GM12878 (cell line): ENCODE data around the gene CHP1. TPM values are rescaled to one million over a fixed set of nuclear protein-coding genes. Genes with fewer than 3 reads are reported as not detected.

Source experiments
- ATAC-seq: fragments of 200-7000 bp; cut with Tn5 transposase; 3 replicates; pipeline ENCODE4 v1.9.1; 2020; ENCODE audit warnings: mild to moderate bottlenecking, moderate library complexity
- BruUV-seq: library from RNA; stranded (reverse); fragments of 400-500 nt; replicated peaks from 2 replicates; lab custom pipeline; 2021; lab: Mats Ljungman, UMichigan
- CTCF ChIA-PET: fragments of 300-600 bp; sonication (Branson Sonifier 250); formaldehyde crosslinking; extraction: SDS; loops from one replicate; lab custom pipeline; 2021; ENCODE audit warnings: inconsistent platforms; lab: Yijun Ruan, JAX
- POLR2A ChIA-PET: fragments of 350-600 bp; formaldehyde crosslinking; extraction: SDS; loops from one replicate; lab custom pipeline; 2021; ENCODE audit warnings: inconsistent platforms; lab: Charles Lee
- RAD21 ChIA-PET: fragments of 300-600 bp; sonication (Branson Sonifier 250); formaldehyde crosslinking; loops from one replicate; lab custom pipeline; 2023; ENCODE audit warnings: antibody characterized with exemption; ENCODE audit not compliant: unreplicated experiment; lab: Charles Lee
- SMC1A ChIA-PET: fragments of 300-600 bp; sonication (Branson Sonifier 250); formaldehyde crosslinking; loops from one replicate; lab custom pipeline; 2023; ENCODE audit not compliant: unreplicated experiment, uncharacterized antibody; lab: Charles Lee
- DNase-seq: peaks from one replicate; pipeline ENCODE4 v3.0.0-alpha.2; 2011; ENCODE audit warnings: low read depth, low spot score
- FAIRE-seq: peaks from 3 replicates; lab custom pipeline; 2011; peaks lifted over from hg19 to GRCh38; lab: Jason Lieb, UNC
- H2AFZ ChIP-seq: 2 replicates; pipeline ENCODE4 v1.6.0; 2011; ENCODE audit warnings: low read depth, low read length, control low read depth; ENCODE audit not compliant: control insufficient read depth
- H3K27ac ChIP-seq: 2 replicates; pipeline ENCODE4 v1.5.1; 2011; ENCODE audit warnings: control low read depth; ENCODE audit not compliant: control insufficient read depth, insufficient read depth
- H3K27me3 ChIP-seq, 2 experiments: replicated peaks in 1 of 2; 2 replicates each; pipeline versions ENCODE4 v1.6.0 to v1.6.1; 2011; ENCODE audit warnings: low read length in 1 of 2; ENCODE audit not compliant: control insufficient read depth in 2 of 2, insufficient read depth in 2 of 2
- H3K36me3 ChIP-seq, 2 experiments: 2 replicates each; pipeline ENCODE4 v1.5.1; 2011; ENCODE audit warnings: low read length in 1 of 2; ENCODE audit not compliant: control insufficient read depth in 2 of 2, insufficient read depth in 2 of 2
- H3K4me1 ChIP-seq: 2 replicates; pipeline ENCODE4 v1.6.1; 2011; ENCODE audit warnings: mild to moderate bottlenecking, low read length, moderate library complexity, mixed read lengths; ENCODE audit not compliant: control insufficient read depth, insufficient read depth
- H3K4me2 ChIP-seq: 2 replicates; pipeline ENCODE4 v1.6.0; 2011; ENCODE audit warnings: control low read depth; ENCODE audit not compliant: control insufficient read depth, insufficient read depth
- H3K4me3 ChIP-seq: fragments of 200-600 bp; sonication (generic); 2 replicates; pipeline ENCODE4 v1.5.1; 2016
- H3K79me2 ChIP-seq: 2 replicates; pipeline ENCODE4 v1.6.0; 2011; ENCODE audit warnings: low read length; ENCODE audit not compliant: control insufficient read depth, insufficient read depth
- H3K9ac ChIP-seq: 2 replicates; pipeline ENCODE4 v1.8.0; 2011; ENCODE audit warnings: low read length, control low read depth, mixed read lengths; ENCODE audit not compliant: control insufficient read depth, insufficient read depth
- H3K9me3 ChIP-seq: replicated peaks from 3 replicates; pipeline ENCODE4 v1.5.1; 2011; ENCODE audit warnings: mild to moderate bottlenecking, low read length; ENCODE audit not compliant: control insufficient read depth, insufficient read depth
- H4K20me1 ChIP-seq: 2 replicates; pipeline ENCODE4 v1.6.0; 2011; ENCODE audit not compliant: control insufficient read depth, insufficient read depth
- ATF7 ChIP-seq: fragments of 450-650 bp; IDR thresholded peaks from 2 replicates; pipeline ENCODE4 v1.6.1; 2016; ENCODE audit warnings: low read depth, mild to moderate bottlenecking
- BCL3 ChIP-seq: IDR thresholded peaks from 2 replicates; pipeline ENCODE4 v1.6.1; 2011; ENCODE audit warnings: borderline replicate concordance, low read depth, mild to moderate bottlenecking, moderate library complexity, low read length; ENCODE audit not compliant: insufficient read depth, poor library complexity, severe bottlenecking
- ELK1 ChIP-seq: IDR thresholded peaks from 2 replicates; pipeline ENCODE4 v1.6.1; 2012; ENCODE audit warnings: low read depth, low read length, improper control_type of control experiment
- HDGF ChIP-seq: fragments of 450-650 bp; IDR thresholded peaks from 2 replicates; pipeline ENCODE4 v1.6.1; 2016; ENCODE audit warnings: antibody characterized with exemption
- IRF4 ChIP-seq: IDR thresholded peaks from 2 replicates; pipeline ENCODE4 v1.6.1; 2011; ENCODE audit warnings: low read depth, low read length
- JUNB ChIP-seq: IDR thresholded peaks from 2 replicates; pipeline ENCODE4 v1.6.1; 2016; ENCODE audit warnings: antibody characterized with exemption, mild to moderate bottlenecking
- MEF2A ChIP-seq: IDR thresholded peaks from 2 replicates; pipeline ENCODE4 v1.6.1; 2011; ENCODE audit warnings: low read depth, mild to moderate bottlenecking, low read length, moderate library complexity; ENCODE audit not compliant: insufficient read depth
- MTA2 ChIP-seq: fragments of 450-650 bp; IDR thresholded peaks from 2 replicates; pipeline ENCODE4 v1.6.1; 2016; ENCODE audit warnings: low read depth, mild to moderate bottlenecking, moderate library complexity
- MTA3 ChIP-seq: IDR thresholded peaks from 2 replicates; pipeline ENCODE4 v1.6.1; 2012; ENCODE audit warnings: low read length, inconsistent platforms, borderline replicate concordance
- NR2F1 ChIP-seq: fragments of 450-650 bp; conservative IDR thresholded peaks from 2 replicates; pipeline ENCODE4 v1.6.1; 2017; ENCODE audit warnings: mild to moderate bottlenecking
- PAX5 ChIP-seq: IDR thresholded peaks from 2 replicates; pipeline ENCODE4 v1.6.1; 2011; ENCODE audit warnings: low read depth, low read length, borderline replicate concordance
- SPI1 ChIP-seq: IDR thresholded peaks from 2 replicates; pipeline ENCODE4 v1.6.1; 2011; ENCODE audit warnings: low read depth, mild to moderate bottlenecking, low read length, moderate library complexity, borderline replicate concordance; ENCODE audit not compliant: insufficient read depth
- SUPT20H ChIP-seq: IDR thresholded peaks from 2 replicates; pipeline ENCODE4 v1.6.1; 2011; ENCODE audit warnings: low read depth, mild to moderate bottlenecking, low read length, moderate library complexity, borderline replicate concordance; ENCODE audit not compliant: control insufficient read depth
- ZNF274 ChIP-seq: IDR thresholded peaks from one replicate; pipeline ENCODE4 v1.8.0; 2011; ENCODE audit not compliant: insufficient read length, insufficient read depth
- WGBS: methylation state at CpG from one replicate; pipeline ENCODE4 v1.1.6; 2016; ENCODE audit warnings: low lambda C conversion rate; ENCODE audit not compliant: insufficient replicate concordance, insufficient coverage; ENCODE audit errors: missing lambda C conversion rate; 5-methylcytosine and 5-hydroxymethylcytosine counted together
- in situ Hi-C: fragments of 300-500 bp; cut with MboI; formaldehyde crosslinking; loops from 9 replicates; pipeline ENCODE4 v1.14.3; 2018; ENCODE audit warnings: mixed read lengths
- intact Hi-C: fragments of 100-400 bp; cut with micrococcal nuclease; formaldehyde crosslinking; loops from one replicate; pipeline ENCODE4 v1.14.2; 2022; ENCODE audit not compliant: unreplicated experiment
- polyA plus RNA-seq, 11 experiments: library from polyadenylated mRNA; depleted of rRNA in 4 of 11; unstranded in 6 of 11; stranded (reverse) in 5 of 11; fragments of >200 nt; fragmentation: Nextera tagmentation in 4 of 11; fragmentation: Illumina TruSeq in 1 of 11; extraction: Ambion mirVana in 4 of 11; extraction: Trizol in 1 of 11; gene quantifications; 1 replicate in 1 of 11; 2 replicates in 10 of 11; pipeline versions ENCODE4 v1.2.1 to v1.2.3, GENCODE V29; 2011 to 2016; ENCODE audit warnings: inconsistent platforms in 2 of 11, missing spikeins in 2 of 11, low read depth in 1 of 11
- total RNA-seq, 4 experiments: library from RNA; depleted of rRNA in 3 of 4; stranded (reverse); fragments of >200 nt in 3 of 4; fragmentation: Illumina TruSeq in 1 of 4; extraction: Trizol in 1 of 4; gene quantifications; 2 replicates each; pipeline versions ENCODE4 v1.2.1 to v1.2.3, GENCODE V29; 2013 to 2021

Gene CHP1
- total and polyA plus RNA-seq, 10 of the 15 experiments (the other 5 are each of a cell fraction or from before 2014, with no cell fraction given): 25.7 to 45.9 (median 39.1) TPM

GRCh38 chr15:41194444-41194843 is 36.6 kb upstream of the CHP1 start:
- RAD21 ChIA-PET: interaction anchor here (1.6 kb wide), 1 partner anchor 10 kb away, joined by 5 read pairs; no protein-coding TSS in a partner anchor

GRCh38 chr15:41199470-41199869 is 31.6 kb upstream of the CHP1 start:
- Histone ChIP-seq H3K27ac (no peak overlapping the region), H2AFZ (no peak overlapping the region), H3K36me3 (no peaks in the 10 kb centered on the region), H3K79me2 (no peaks in the 10 kb centered on the region), H3K27me3 (no peaks in the 10 kb centered on the region), H4K20me1 (no peaks in the 10 kb centered on the region), H3K4me1 (no peaks in the 10 kb centered on the region; the same call in 1 of the 2 replicates), H3K4me2 (no peak overlapping the region), H3K4me3 (no peak overlapping the region), H3K9me3 (no peaks in the 10 kb centered on the region), H3K9ac (no peak overlapping the region)
- ChIA-PET CTCF (interaction anchor here (0.9 kb wide), 1 partner anchor 33 kb away, joined by 3 read pairs; no protein-coding TSS in a partner anchor), POLR2A (no interaction called here), SMC1A (no interaction called here), RAD21 (no interaction called here)
- intact Hi-C loops (no loop called here), in situ Hi-C loops (no loop called here)
- FAIRE-seq (no peak), DNase-seq (no peak), ATAC-seq (no peak)
- BruUV-seq: no TSS peak
- TF ChIP-seq SUPT20H (no peak), MEF2A (no peak), MTA3 (no peak), IRF4 (no peak), NR2F1 (no peak), JUNB (no peak), ELK1 (no peak), HDGF (no peak)

More at GRCh38 chr15:41194444-41194843, 36.6 kb upstream of the CHP1 start:
- H3K27me3 ChIP-seq: no peaks in the 10 kb centered on the region
- no peak overlapping the region; the same call in 1 of the 2 replicates for H2AFZ ChIP-seq
- H4K20me1 ChIP-seq: no peaks in the 10 kb centered on the region
- intact Hi-C loops (no loop called here), in situ Hi-C loops (no loop called here)
- no peaks in the 10 kb centered on the region; the same call in 1 of the 2 replicates for H3K4me1 ChIP-seq
- H3K36me3 ChIP-seq: no peaks in the 10 kb centered on the region
- ChIA-PET CTCF (interaction anchor here (2.5 kb wide), 1 partner anchor 10 kb away, joined by 6 read pairs; no protein-coding TSS in a partner anchor), SMC1A (interaction anchor here (1.8 kb wide), 1 partner anchor 8 kb away, joined by 5 read pairs; no protein-coding TSS in a partner anchor), POLR2A (interaction anchor here (0.6 kb wide), 1 partner anchor 1834 kb away, joined by 3 read pairs; no protein-coding TSS in a partner anchor)
- H3K4me2 ChIP-seq: no peak overlapping the region
- H3K79me2 ChIP-seq: no peaks in the 10 kb centered on the region
- FAIRE-seq (no peak), ATAC-seq (no peak), DNase-seq (no peak)
- H3K9ac ChIP-seq: no peak overlapping the region
- whole genome bisulfite sequencing: 82% methylated on average over 1 of the region's 1 CpG
- TF ChIP-seq SPI1 (no peak), PAX5 (no peak), ATF7 (no peak), BCL3 (no peak), MTA2 (no peak), ZNF274 (no peak)
- no peaks in the 10 kb centered on the region for H3K9me3 ChIP-seq
- BruUV-seq: no TSS peak
- H3K27ac ChIP-seq: no peak overlapping the region
- H3K4me3 ChIP-seq: no peak overlapping the region
